H1 (cell line): ENCODE results near the gene TNS4. TPM values are rescaled to one million over a fixed set of nuclear protein-coding genes. Genes with fewer than 3 reads are reported as not detected.

ENCODE experiments used
- BRCA1 ChIP-seq: IDR thresholded peaks from 2 replicates; pipeline ENCODE4 v1.6.1; 2012; ENCODE audit warnings: low read depth, low read length, improper control_type of control experiment
- CHD7 ChIP-seq: fragments of 300-600 bp; sonication (generic); IDR thresholded peaks from 2 replicates; pipeline ENCODE4 v1.7.1; 2012; ENCODE audit warnings: low read length, moderate library complexity, mild to moderate bottlenecking, inconsistent platforms; ENCODE audit not compliant: insufficient replicate concordance
- EP300 ChIP-seq, 2 experiments: IDR thresholded peaks; 1 replicate in 1 of 2; 2 replicates in 1 of 2; pipeline ENCODE4 v1.6.1; 2011 to 2012; ENCODE audit warnings: low read depth in 2 of 2, low read length in 2 of 2, mild to moderate bottlenecking in 2 of 2, borderline replicate concordance in 1 of 2, inconsistent platforms in 1 of 2, moderate library complexity in 1 of 2
- HDAC2 ChIP-seq, 2 experiments: fragments of 300-600 bp in 1 of 2; sonication (generic) in 1 of 2; IDR thresholded peaks; 2 replicates each; pipeline ENCODE4 v1.6.1; 2011 to 2012; ENCODE audit warnings: low read depth in 2 of 2, low read length in 2 of 2, mild to moderate bottlenecking in 2 of 2, moderate library complexity in 2 of 2, borderline replicate concordance in 1 of 2, inconsistent platforms in 1 of 2
- PHF8 ChIP-seq: fragments of 200-600 bp; sonication (generic); conservative IDR thresholded peaks from 2 replicates; pipeline ENCODE4 v1.7.1; 2012; ENCODE audit warnings: low read depth, mild to moderate bottlenecking, inconsistent platforms, low read length, moderate library complexity
- polyA plus RNA-seq, 7 experiments: library from polyadenylated mRNA; depleted of rRNA in 3 of 7; stranded (reverse) in 5 of 7; unstranded in 2 of 7; fragments of >200 nt in 5 of 7; fragments of 200-250 nt in 2 of 7; gene quantifications; 1 replicate in 5 of 7; 2 replicates in 1 of 7; 4 replicates in 1 of 7; pipeline versions ENCODE4 v1.2.1 to v1.2.3, GENCODE V29; 2011 to 2013; ENCODE audit warnings: missing spikeins in 2 of 7, mixed read lengths in 2 of 7
- total RNA-seq: library from RNA; stranded (reverse); fragmentation: NEBNext Ultra II Directional; extraction: Animal tissue kit (Norgen Biotek cat#: 25700); gene quantifications from 2 replicates; pipeline ENCODE4 v1.2.1, GENCODE V29; 2021
- TF ChIP-seq, protein P1 (sequence below): IDR thresholded peaks from 2 replicates; pipeline ENCODE4 v1.6.1; 2011; ENCODE audit warnings: low read length, improper control_type of control experiment

TNS4 gene
- total and polyA plus RNA-seq, 2 of the 8 experiments (the other 6 are each of a cell fraction or from before 2014, with no cell fraction given): 0.20 to 0.21 TPM

DNA sequence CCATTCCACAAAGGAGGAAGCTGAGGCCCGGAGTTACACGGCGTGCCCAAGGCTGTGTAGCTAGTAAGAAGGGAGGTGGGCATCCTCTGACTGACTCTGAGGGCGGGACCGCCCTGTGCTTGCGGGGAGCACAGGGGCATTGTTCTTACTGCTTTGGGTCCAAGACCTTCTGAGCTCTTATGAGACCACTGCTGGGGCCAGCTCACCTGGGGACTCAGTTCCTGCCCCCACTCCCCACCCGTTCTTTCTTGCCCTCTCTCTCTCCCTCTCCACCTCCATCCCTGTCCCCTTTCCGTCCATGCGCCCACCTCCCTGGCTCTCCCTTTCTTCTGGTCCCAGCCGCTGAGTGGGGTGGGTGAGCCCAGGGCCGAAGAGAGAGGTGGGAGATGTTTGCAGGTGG lies 44.2 kb upstream of the TNS4 start (continued):
- TF ChIP-seq CHD7: no peak
- no peak for TF ChIP-seq BRCA1
- TF ChIP-seq, protein P1, sequence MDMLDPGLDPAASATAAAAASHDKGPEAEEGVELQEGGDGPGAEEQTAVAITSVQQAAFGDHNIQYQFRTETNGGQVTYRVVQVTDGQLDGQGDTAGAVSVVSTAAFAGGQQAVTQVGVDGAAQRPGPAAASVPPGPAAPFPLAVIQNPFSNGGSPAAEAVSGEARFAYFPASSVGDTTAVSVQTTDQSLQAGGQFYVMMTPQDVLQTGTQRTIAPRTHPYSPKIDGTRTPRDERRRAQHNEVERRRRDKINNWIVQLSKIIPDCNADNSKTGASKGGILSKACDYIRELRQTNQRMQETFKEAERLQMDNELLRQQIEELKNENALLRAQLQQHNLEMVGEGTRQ: no peak
- no peak for TF ChIP-seq PHF8
- TF ChIP-seq HDAC2 (IDR thresholded peaks at IDR 0.05; ENCODE audit: borderline replicate concordance in 1 of 2, low read depth in 2 of 2, low read length in 2 of 2): no peak
- TF ChIP-seq EP300 (IDR thresholded peaks at IDR 0.05; ENCODE audit: borderline replicate concordance in 1 of 2, low read depth in 2 of 2, low read length in 2 of 2): no peak
